HCT116 (cell line): ENCODE data around the gene MVB12A. TPM values are rescaled to one million over a fixed set of nuclear protein-coding genes. Genes with fewer than 3 reads are reported as not detected.

ENCODE experiments used
- ATAC-seq: fragments of 200-7000 bp; cut with Tn5 transposase; 2 replicates; pipeline ENCODE4 v1.9.1; 2020; ENCODE audit warnings: mild to moderate bottlenecking, moderate library complexity
- BruUV-seq: library from RNA; stranded (reverse); fragments of 400-500 nt; replicated peaks from 2 replicates; lab custom pipeline; 2021; lab: Mats Ljungman, UMichigan
- CTCF ChIA-PET: fragments of 300-600 bp; sonication (Branson Sonifier 250); formaldehyde crosslinking; loops from one replicate; lab custom pipeline; 2021; ENCODE audit warnings: antibody characterized with exemption; lab: Charles Lee
- POLR2A ChIA-PET: fragments of 300-600, 350-600 bp; sonication (Branson Sonifier 250); formaldehyde crosslinking; loops from one replicate; lab custom pipeline; 2021; ENCODE audit warnings: antibody characterized with exemption; lab: Charles Lee
- RAD21 ChIA-PET, 2 experiments: fragments of 300-600 bp; sonication (Branson Sonifier 250); formaldehyde crosslinking; loops; one replicate each; lab custom pipeline; 2023; ENCODE audit warnings: low total read pairs in 2 of 2; ENCODE audit not compliant: uncharacterized antibody in 2 of 2, unreplicated experiment in 2 of 2, low non-redundant PET in 1 of 2; lab: Charles Lee
- DNase-seq: peaks from one replicate; pipeline ENCODE4 v3.0.0-alpha.2; 2010; ENCODE audit warnings: low read depth, low spot score
- H2AFZ ChIP-seq: fragments of 200-600 bp; shearing (Covaris generic), sonication (generic); 2 replicates; pipeline ENCODE4 v1.6.1; 2017; ENCODE audit warnings: low read depth, mixed run types, mixed read lengths, antibody characterized with exemption, low read length; ENCODE audit not compliant: poor library complexity, severe bottlenecking
- H3K27ac ChIP-seq: 2 replicates; pipeline ENCODE4 v1.5.1; 2012; ENCODE audit warnings: low read depth, low read length
- H3K27me3 ChIP-seq: fragments of 200-600 bp; sonication (generic); 2 replicates; pipeline ENCODE4 v1.6.1; 2016; ENCODE audit warnings: mixed run types, low read length, mixed read lengths; ENCODE audit not compliant: insufficient read depth
- H3K36me3 ChIP-seq, 2 experiments: fragments of 200-500 bp in 1 of 2; fragments of 200-600 bp in 1 of 2; sonication (Bioruptor generic) in 1 of 2; sonication (generic) in 1 of 2; 2 replicates each; pipeline versions ENCODE4 v1.5.1 to v1.6.1; 2014 to 2016; ENCODE audit warnings: low read length in 2 of 2, inconsistent platforms in 1 of 2, mixed read lengths in 1 of 2, mixed run types in 1 of 2; ENCODE audit not compliant: insufficient read depth in 2 of 2, control insufficient read depth in 1 of 2
- H3K4me1 ChIP-seq, 2 experiments: fragments of 200-600 bp in 1 of 2; sonication (generic) in 1 of 2; 2 replicates each; pipeline versions ENCODE4 v1.5.1 to v1.6.1; 2012 to 2017; ENCODE audit warnings: low read length in 2 of 2, inconsistent platforms in 1 of 2, mild to moderate bottlenecking in 1 of 2, mixed read lengths in 1 of 2, mixed run types in 1 of 2, moderate library complexity in 1 of 2; ENCODE audit not compliant: insufficient read depth in 2 of 2, control insufficient read depth in 1 of 2
- H3K4me2 ChIP-seq: fragments of 200-600 bp; sonication (generic); 2 replicates; pipeline ENCODE4 v1.6.1; 2017; ENCODE audit warnings: mixed run types, low read length, mixed read lengths
- H3K4me3 ChIP-seq, 2 experiments: fragments of 200-600 bp in 1 of 2; sonication (generic) in 1 of 2; replicated peaks in 1 of 2; 2 replicates each; pipeline ENCODE4 v1.5.1; 2011 to 2016; ENCODE audit warnings: low read length in 2 of 2, control low read depth in 1 of 2, low read depth in 1 of 2, mild to moderate bottlenecking in 1 of 2, mixed read lengths in 1 of 2, mixed run types in 1 of 2
- H3K79me2 ChIP-seq: fragments of 200-600 bp; sonication (generic); 2 replicates; pipeline ENCODE4 v1.6.1; 2017; ENCODE audit warnings: mild to moderate bottlenecking, mixed run types, low read length, moderate library complexity, mixed read lengths; ENCODE audit not compliant: insufficient read depth
- H3K9ac ChIP-seq: fragments of 200-600 bp; sonication (generic); 2 replicates; pipeline ENCODE4 v1.6.1; 2016; ENCODE audit warnings: low read length, mixed read lengths
- H3K9me2 ChIP-seq: fragments of 200-600 bp; sonication (generic), shearing (Covaris generic); 2 replicates; pipeline ENCODE4 v1.6.1; 2017; ENCODE audit warnings: mixed run types, mild to moderate bottlenecking, moderate library complexity; ENCODE audit not compliant: insufficient read depth
- H3K9me3 ChIP-seq, 2 experiments: fragments of 200-500 bp in 1 of 2; fragments of 200-600 bp in 1 of 2; sonication (Bioruptor generic) in 1 of 2; sonication (generic) in 1 of 2; 2 replicates each; pipeline ENCODE4 v1.6.1; 2014 to 2017; ENCODE audit warnings: low read length in 2 of 2, mixed read lengths in 2 of 2, inconsistent platforms in 1 of 2, low read depth in 1 of 2, mild to moderate bottlenecking in 1 of 2, mixed run types in 1 of 2, moderate library complexity in 1 of 2; ENCODE audit not compliant: control insufficient read depth in 1 of 2, insufficient read depth in 1 of 2
- H4K20me1 ChIP-seq: fragments of 200-600 bp; sonication (generic), shearing (Covaris generic); 2 replicates; pipeline ENCODE4 v1.6.1; 2017; ENCODE audit warnings: mixed run types, mild to moderate bottlenecking, moderate library complexity; ENCODE audit not compliant: insufficient read depth
- ATF3 ChIP-seq: IDR thresholded peaks from 2 replicates; pipeline ENCODE4 v1.6.1; 2012
- CBX3 ChIP-seq: IDR thresholded peaks from 2 replicates; pipeline ENCODE4 v1.6.1; 2012; ENCODE audit warnings: low read depth
- CEBPB ChIP-seq: IDR thresholded peaks from 2 replicates; pipeline ENCODE4 v1.6.1; 2012; ENCODE audit warnings: low read depth
- EGR1 ChIP-seq: IDR thresholded peaks from 2 replicates; pipeline ENCODE4 v1.6.1; 2012; ENCODE audit warnings: low read depth
- ELF1 ChIP-seq: IDR thresholded peaks from 2 replicates; pipeline ENCODE4 v1.6.1; 2012; ENCODE audit warnings: low read depth, borderline replicate concordance
- EZH2 ChIP-seq: fragments of 200-600 bp; sonication (generic); IDR thresholded peaks from 2 replicates; pipeline ENCODE4 v1.6.1; 2017; ENCODE audit warnings: antibody characterized with exemption, mixed run types
- EZH2phosphoT487 ChIP-seq: fragments of 200-600 bp; IDR thresholded peaks from 2 replicates; pipeline ENCODE4 v1.6.1; 2018; ENCODE audit warnings: antibody characterized with exemption, borderline replicate concordance
- FOSL1 ChIP-seq: IDR thresholded peaks from 2 replicates; pipeline ENCODE4 v1.6.1; 2012; ENCODE audit warnings: low read depth
- JUND ChIP-seq: IDR thresholded peaks from 2 replicates; pipeline ENCODE4 v1.6.1; 2012
- POLR2A ChIP-seq: IDR thresholded peaks from 2 replicates; pipeline ENCODE4 v1.7.0; 2011; ENCODE audit warnings: borderline replicate concordance; ENCODE audit not compliant: insufficient read depth, insufficient read length; ENCODE audit errors: extremely low read depth
- RAD21 ChIP-seq: IDR thresholded peaks from 2 replicates; pipeline ENCODE4 v1.6.1; 2012; ENCODE audit warnings: low read depth, mild to moderate bottlenecking
- REST ChIP-seq: IDR thresholded peaks from 2 replicates; pipeline ENCODE4 v1.6.1; 2012; ENCODE audit warnings: low read depth
- SIN3A ChIP-seq: IDR thresholded peaks from 2 replicates; pipeline ENCODE4 v1.6.1; 2012; ENCODE audit warnings: low read depth
- SP1 ChIP-seq: IDR thresholded peaks from 2 replicates; pipeline ENCODE4 v1.6.1; 2012; ENCODE audit warnings: low read depth
- SRF ChIP-seq: IDR thresholded peaks from 2 replicates; pipeline ENCODE4 v1.6.1; 2012; ENCODE audit warnings: low read depth
- ZBTB33 ChIP-seq: IDR thresholded peaks from 2 replicates; pipeline ENCODE4 v1.6.1; 2011; ENCODE audit warnings: mild to moderate bottlenecking, low read length, moderate library complexity; ENCODE audit not compliant: insufficient replicate concordance; ENCODE audit errors: extremely low read depth
- ZFX ChIP-seq: fragments of 450-650 bp; IDR thresholded peaks from 2 replicates; pipeline ENCODE4 v1.6.1; 2017
- ZNF274 ChIP-seq: fragments of 200-500 bp; sonication (Bioruptor generic); IDR thresholded peaks from 2 replicates; pipeline ENCODE4 v1.6.1; 2014; ENCODE audit warnings: mild to moderate bottlenecking, low read depth, low read length, inconsistent platforms
- intact Hi-C: fragments of 100-400 bp; cut with micrococcal nuclease; formaldehyde crosslinking; loops from 2 replicates; pipeline ENCODE4 v1.10.0; 2022
- total RNA-seq: library from RNA; stranded (reverse); gene quantifications from one replicate; pipeline ENCODE4 v1.2.1, GENCODE V29; 2021; ENCODE audit not compliant: unreplicated experiment
- TF ChIP-seq, protein P1 (sequence below): IDR thresholded peaks from 2 replicates; pipeline ENCODE4 v1.6.1; 2012

The MVB12A gene
- total RNA-seq, 1 experiment from 2014 or later: 91.7 TPM

- ChIA-PET RAD21 (no interaction called here), POLR2A (interaction anchor here (0.7 kb wide), 1 partner anchor 303 kb away, joined by 4 read pairs; no protein-coding TSS in a partner anchor), CTCF (interaction anchor here (0.9 kb wide), 1 partner anchor 320 kb away, joined by 3 read pairs; no protein-coding TSS in a partner anchor)
- ATAC-seq: no peak
- H2AFZ ChIP-seq: no peak overlapping the region
- TF ChIP-seq RAD21 (no peak), POLR2A (no peak), ZNF274 (no peak), SP1 (no peak), EZH2phosphoT487 (no peak), SIN3A (no peak), EGR1 (no peak), ELF1 (no peak), CBX3 (no peak), SRF (no peak), CEBPB (no peak), REST (no peak), FOSL1 (no peak), ZFX (no peak), ATF3 (no peak), ZBTB33 (no peak), JUND (no peak), EZH2 (no peak)
- TF ChIP-seq, protein P1, sequence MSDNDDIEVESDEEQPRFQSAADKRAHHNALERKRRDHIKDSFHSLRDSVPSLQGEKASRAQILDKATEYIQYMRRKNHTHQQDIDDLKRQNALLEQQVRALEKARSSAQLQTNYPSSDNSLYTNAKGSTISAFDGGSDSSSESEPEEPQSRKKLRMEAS: no peak
- no peak overlapping the region for H3K4me3 ChIP-seq
- H3K9ac ChIP-seq: no peak overlapping the region
- no peak overlapping the region for H3K4me2 ChIP-seq
- no peak for DNase-seq
- no peaks in the 10 kb centered on the region for H3K36me3 ChIP-seq
- no peaks in the 10 kb centered on the region for H4K20me1 ChIP-seq
- BruUV-seq: no TSS peak
- no peaks in the 10 kb centered on the region for H3K9me3 ChIP-seq
- intact Hi-C loops: loop anchor here (5.0 to 10.0 kb wide), 2 partner anchors 57 to 230 kb away; partner anchors contain the start of gene UNC13A
- no peak overlapping the region for H3K27ac ChIP-seq
- H3K4me1 ChIP-seq: peaks cover 26 to 42% of the 10 kb centered on the region in 2 experiments
- H3K9me2 ChIP-seq: no peaks in the 10 kb centered on the region
- no peaks in the 10 kb centered on the region for H3K79me2 ChIP-seq
- no peaks in the 10 kb centered on the region for H3K27me3 ChIP-seq
Observed at GRCh38 chr19:17454576-17455071, 34.8 kb downstream of the MVB12A start.
